GM18517 (cell line): Measurements from ENCODE around the gene TBC1D26.
A peak's percentile ranks its signal among the peaks of the same experiment; 100 is the strongest.
"Not testable (repeated sequence)": the region's sequence is repeated elsewhere in the genome, so short reads cannot be mapped to it uniquely, and the experiment has no call there.

Experiments used
- ATAC-seq: cut with Tn5 transposase; IDR thresholded peaks from one replicate; pipeline ENCODE4 v1.9.1; 2021; ENCODE audit warnings: mild to moderate bottlenecking, moderate library complexity; ENCODE audit not compliant: unreplicated experiment

Gene TBC1D26

DNA sequence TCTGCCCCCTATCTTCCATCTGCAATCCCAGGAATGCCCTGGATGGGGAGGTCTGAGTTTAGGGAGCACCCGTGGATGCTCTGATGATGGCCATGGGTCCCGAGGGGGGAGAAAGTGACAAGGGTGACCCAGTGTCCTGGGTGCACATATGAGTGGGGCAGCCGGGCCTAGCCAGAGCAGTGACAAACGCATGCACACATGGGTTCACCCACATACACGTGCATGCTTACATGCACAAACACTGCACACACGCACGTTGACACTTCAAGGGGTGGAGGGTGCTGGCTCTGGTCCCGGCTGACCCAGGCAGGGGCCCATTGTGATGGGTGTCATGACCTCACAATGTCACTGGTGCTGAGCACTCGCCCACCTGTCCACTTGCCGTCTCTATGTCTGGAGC, at the start of gene TBC1D26:
Gene TBC1D26, plus strand, starts transcription at position 384 of the 400 bp plus-strand sequence. CDS start 3,066 bp downstream, outside the sequence.
- ATAC-seq: not testable (repeated sequence)

DNA sequence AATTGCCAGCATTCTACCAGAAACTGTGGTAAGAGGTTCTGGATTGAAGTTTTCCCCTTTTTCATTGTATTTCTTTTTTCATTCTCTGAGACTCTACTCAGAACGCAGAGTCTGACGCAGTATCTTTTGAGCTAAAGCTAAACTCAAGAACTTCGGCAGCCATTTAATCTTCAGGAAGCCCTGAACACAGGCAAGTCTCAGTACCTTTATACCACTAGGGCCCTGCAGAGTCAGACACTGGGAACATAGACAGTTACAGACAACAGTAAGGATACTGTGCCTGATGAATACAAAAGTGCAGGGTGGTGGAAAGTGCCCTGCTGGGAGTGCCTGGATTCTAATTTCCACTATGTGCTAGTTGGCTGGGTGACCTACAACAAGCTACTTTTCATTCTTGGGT, 48.9 kb upstream of the TBC1D26 start:
- not testable (repeated sequence) for ATAC-seq

DNA sequence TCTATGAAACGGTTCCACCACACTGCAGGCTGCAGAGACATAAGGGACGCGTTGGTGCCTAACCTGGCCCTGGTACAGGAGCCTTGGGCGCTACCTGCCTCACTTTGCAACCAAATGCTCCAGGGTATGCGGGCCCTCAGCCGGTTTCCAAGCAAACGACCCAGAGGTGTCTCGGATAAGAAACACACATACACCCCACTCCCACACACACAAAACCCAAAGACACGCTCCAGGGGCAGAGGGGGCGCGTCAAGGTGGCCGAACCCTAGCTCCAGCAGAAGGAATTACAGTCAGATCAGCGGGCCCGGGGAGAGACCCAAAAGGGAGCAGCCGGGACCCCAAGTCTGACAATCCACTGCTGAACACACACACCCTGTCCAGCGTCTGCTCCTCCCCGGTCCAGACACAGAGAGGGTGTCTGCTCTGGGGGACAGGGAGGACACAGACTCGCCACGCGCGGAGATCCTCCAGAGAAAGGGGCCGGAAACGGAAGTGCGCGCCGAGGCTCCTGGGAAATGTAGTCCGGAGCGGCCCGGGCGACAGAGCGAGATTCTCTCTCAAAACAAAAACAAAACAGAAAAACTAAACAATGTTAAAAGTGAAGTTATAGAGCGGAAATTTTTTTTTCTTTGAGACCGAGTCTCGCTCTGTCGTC, 48.1 kb upstream of the TBC1D26 start, which contains the start of gene TRIM16:
Gene TRIM16, minus strand, starts transcription at position 488 of the 655 bp plus-strand sequence. CDS start 32,702 bp downstream, outside the sequence.
- peak; percentile 83 for ATAC-seq

DNA sequence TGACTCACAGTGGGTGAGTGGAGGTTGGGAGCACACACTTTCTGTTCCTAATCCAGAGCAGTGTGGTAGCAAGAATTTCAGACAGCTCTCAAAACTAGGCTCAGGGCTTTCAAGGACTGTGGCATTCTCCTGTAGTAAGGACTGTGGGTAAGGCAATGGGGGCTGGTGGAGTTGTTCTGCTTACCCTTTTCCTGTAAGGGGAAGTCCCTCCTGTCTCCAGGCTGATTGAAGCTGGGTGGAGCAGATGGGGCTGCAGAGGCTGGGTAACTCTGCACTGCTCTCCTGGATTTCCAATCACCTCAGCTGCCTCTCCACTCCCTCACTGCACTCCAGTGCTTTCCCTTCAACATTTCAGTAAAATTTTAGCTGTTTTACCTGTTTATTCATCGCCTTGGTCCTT, 44.6 kb upstream of the TBC1D26 start:
- not testable (repeated sequence) for ATAC-seq

DNA sequence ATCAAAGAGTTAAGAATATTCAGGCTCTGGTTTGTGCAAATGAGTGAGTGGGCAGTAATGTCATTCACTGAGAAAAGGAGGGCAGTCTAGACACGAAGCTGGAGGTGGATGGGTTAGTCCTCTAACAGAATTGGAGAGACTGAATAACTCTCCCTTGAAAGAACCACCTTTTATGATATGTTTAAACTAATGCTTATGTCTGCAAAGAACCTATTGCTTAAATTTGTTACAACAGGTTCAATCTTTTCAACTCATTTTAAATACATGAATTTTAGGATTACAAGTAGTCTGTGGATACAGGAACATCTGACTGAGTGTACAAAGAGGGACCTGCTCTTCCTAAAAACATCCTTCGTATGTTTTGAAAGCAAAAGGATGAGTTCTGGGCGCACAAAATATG, 33.1 kb upstream of the TBC1D26 start:
- peak; percentile 2 for ATAC-seq

DNA sequence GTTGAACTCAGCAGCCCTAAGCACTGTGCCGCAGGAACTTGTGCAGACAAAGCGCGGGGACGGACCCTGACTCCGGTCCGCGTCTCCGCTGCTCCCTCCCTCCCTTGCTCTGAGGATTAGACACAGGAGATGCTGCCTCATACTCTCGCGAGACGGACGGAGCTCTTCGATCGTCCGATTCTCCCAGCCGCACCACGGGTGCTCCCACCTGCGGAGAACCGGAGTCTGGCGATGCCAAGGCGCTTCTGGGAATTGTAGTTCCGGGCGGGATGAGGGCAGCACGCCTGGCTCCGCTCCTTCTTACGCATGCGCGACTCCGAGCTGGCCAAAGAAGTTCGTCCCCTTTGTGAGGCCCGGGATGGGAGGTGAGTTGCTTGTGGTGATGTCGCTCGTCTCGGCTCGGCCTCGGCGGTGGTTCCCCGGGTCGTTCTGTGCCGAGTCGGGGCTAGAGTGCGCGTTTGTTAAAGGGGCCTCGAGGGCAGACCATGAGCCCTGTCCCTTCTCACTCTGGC, 32.6 kb upstream of the TBC1D26 start, which contains the start of gene ZNF286A:
Gene ZNF286A, plus strand, starts transcription at position 340 of the 512 bp plus-strand sequence. CDS start 578 bp downstream, outside the sequence.
- peak; percentile 97 for ATAC-seq

DNA sequence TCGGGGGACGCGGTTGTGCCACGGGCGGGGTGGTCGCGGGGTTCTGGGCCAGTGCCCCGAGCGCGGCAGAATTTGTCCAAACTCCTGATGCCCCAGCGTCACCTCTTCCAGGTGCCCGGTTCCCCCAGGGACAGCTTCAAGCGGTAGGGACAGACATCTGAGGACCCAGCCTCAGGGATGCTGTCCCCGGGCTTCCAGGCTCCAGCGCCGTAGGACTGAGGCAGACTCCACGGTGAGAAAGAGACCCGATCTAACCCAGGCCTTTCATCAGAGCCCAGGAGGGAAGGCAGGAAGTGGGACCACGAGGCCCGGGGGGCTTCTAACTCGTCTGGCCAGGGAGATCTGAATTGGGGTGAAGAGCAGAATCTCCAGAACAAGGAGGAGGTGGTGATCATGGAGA, 32.1 kb upstream of the TBC1D26 start:
- ATAC-seq: not testable (repeated sequence)

DNA sequence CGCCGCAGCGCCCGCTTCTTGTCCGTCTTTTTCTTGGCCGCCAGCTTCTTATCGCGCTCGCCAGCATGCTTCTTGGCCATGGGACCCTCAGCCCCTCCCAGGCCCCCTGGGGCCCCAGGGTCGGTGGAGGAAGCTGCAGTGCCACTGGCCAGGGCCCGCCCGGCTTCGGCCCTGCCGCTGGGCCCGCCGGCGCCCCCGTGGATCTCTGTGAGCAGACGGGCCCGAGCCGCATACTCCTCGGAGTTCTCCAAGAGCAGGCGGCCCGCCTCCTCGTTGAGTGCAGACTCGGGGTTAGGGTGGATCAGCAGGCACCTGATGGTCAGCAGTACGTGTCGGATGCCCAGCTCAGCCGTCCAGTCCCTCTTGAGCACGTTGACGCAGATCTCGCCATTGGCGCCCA, 27.8 kb upstream of the TBC1D26 start:
- not testable (repeated sequence) for ATAC-seq

- ATAC-seq: not testable (repeated sequence)
Observed at GRCh38 chr17:15704813-15705212, 27.3 kb upstream of the TBC1D26 start.

- not testable (repeated sequence) for ATAC-seq
Observed at GRCh38 chr17:15708879-15709278, 23.2 kb upstream of the TBC1D26 start.

- not testable (repeated sequence) for ATAC-seq
Observed at GRCh38 chr17:15716601-15717563, 15.2 kb upstream of the TBC1D26 start.

DNA sequence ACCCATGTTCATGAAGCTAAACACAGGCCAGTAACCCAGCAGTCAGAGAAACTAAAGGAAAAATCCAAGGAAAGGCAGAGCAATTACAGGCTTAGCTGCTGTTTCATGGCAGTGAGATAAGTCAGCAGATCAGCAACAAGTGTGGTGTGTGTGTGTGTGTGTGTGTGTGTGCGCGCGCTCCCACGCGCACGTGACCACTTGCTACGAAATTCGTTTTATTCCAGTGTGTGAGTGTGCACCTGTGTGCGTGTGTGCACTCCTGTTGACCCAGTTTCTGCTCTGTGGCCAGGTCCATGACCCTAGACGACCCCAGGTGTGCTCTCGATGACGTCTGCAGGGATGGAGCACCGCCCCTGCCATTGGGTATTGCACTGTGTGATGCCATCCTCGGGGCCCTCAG, 1.5 kb upstream of the TBC1D26 start:
- not testable (repeated sequence) for ATAC-seq

DNA sequence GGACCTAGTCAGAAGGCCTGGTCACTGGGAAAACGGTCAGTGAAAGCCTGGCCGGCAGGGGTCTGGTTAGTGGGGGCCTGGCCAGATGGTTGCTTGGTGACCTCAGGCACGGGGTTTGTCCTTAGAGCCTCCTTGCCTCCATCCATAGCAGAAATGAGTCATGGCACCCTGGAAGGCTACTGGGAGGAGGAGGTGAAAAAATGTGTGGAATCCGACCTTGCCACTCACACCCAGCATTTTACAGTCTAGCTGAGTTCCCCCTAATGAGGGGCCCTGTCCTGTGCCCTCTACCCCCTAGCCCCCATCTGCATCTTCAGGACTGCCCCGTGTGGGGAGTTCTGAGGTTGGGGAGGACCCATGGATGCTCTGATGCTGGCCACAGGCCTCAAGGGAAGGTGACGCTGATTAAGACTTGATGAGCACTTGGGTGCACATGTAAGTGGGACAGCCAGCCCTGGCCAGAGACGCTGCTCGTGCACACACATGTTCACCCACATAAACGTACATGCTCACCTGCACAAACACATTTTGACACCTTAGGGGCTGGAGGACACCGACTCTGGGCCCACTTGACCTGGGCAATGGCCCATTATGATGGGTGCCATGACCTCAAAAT, 1.2 kb downstream of the TBC1D26 start:
- not testable (repeated sequence) for ATAC-seq

DNA sequence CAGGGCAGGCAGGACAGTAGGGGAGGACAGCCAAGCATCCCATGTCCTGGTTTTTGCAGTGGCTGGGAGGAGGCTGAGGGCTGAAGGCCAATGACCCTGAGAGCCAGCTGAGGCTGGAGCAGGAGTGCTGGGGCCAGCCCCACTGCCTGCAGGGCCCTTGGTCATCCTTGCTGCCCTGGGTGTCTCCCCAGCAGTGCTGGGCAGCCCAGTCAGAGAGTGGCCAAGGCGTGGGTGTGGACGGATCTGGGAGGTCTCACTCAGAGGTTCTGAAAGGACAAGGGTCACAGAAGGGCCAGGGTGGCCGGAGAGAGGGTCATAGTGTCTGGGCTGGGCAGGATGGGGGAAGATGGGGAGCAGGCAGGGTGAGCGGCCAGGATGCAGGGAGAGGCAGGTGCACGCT, 4.5 kb downstream of the TBC1D26 start:
- ATAC-seq: not testable (repeated sequence)

GRCh38 chr17:15738066-15738465, 6.0 kb downstream of the TBC1D26 start:
- ATAC-seq: no peak

- ATAC-seq: not testable (repeated sequence)
Observed at GRCh38 chr17:15739259-15739658, 7.2 kb downstream of the TBC1D26 start.

GRCh38 chr17:15740041-15740440, 8.0 kb downstream of the TBC1D26 start:
- ATAC-seq: not testable (repeated sequence)

DNA sequence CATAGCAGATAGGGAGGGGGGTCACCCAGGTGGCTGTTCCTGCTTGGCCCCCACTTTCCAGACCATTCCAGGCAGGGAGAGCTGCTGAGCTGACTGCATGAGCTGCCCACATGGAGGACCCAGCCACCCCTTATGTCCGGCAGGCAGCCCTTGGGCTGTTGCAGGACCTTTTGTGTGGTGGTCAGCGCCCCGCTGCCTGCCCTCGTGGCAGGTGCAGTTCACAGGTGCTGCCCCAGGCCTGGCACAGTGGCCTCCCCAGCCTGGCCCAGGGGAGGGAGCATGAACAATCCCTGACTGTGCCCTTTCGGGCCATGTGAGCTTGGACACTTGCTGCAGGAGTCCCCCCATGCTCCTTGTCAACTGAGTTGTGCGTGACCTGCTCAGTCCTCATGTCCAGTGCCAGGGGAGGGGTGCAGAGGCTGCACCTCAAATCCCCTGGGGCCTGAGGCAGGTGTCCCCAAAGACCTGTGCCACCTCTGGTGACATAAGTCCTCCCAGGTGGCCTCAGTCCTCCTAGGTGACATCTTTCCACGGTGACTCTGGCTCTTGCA, 8.6 kb downstream of the TBC1D26 start:
- ATAC-seq: no peak

DNA sequence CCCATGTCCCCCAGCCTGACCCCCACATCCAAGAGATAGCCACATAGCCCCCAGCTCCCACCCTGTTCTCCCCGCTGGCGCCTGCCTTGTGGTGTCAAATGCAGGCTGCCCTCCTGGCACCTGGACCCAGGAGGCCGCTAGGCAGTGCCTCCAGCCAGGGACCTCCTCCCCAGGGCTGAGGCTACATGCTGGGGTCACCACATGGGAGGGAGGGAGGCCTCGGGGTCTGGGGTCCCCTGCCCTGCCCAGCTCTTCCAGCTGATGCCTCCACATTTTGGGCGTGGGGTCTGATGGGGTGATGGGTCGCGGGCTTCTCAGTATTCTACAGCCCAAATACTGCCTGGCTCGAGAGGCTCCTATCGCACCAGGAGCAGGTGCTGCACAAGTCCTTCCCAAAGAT, 9.5 kb downstream of the TBC1D26 start:
- ATAC-seq: no peak

DNA sequence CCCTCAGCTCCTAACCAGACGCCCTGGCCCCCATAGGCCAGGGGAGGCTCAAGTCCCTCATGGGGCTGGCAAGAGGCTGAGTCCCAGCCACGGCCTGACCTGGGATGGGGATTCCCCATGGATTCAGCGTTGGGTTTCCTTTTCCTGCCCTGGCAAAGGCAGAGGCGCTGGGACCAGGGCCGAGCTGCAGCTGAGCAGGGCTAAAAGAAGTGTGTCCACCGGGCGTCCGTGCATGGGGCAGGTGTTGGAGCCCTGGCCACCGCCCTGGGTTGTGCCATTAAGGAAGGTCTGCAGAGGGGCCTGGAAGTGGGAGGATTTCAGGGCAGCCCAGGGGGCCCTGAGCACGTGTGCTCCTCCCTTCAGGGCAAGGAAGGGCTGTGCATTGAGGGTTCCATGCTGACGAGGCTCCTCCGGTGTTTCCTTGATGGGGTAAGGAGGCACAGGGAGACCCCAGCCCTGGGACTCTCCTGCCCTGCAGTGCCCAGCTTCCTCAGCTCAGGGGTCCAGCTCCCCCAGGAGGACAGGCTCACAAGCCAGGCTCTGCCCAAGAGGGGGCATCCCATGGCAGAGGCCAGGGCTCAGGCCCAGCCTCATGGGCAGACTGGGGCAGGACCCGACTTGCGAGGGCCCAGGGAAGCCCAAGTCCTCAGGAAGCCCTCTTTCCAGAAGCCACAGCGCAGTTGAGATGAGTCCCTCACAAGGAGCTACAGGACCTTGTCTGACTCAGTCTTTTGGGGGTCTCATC, 10.1 kb downstream of the TBC1D26 start:
- ATAC-seq: no peak
